ENCODE data around the gene IST1. TPM values are rescaled to one million over a fixed set of nuclear protein-coding genes. Genes with fewer than 3 reads are reported as not detected.

IST1 gene
- total and polyA plus RNA-seq, 2 experiments from 2014 or later, result 144 to 240 TPM

- Histone ChIP-seq H3K27ac (peak overlapping the region; percentile 60), H3K9me3 (ENCODE audit: low read depth) (no peaks in the 10 kb centered on the region), H3K4me2 (no peak overlapping the region), H3K36me3 (replicated peaks; ENCODE audit: insufficient read depth, low read depth) (peaks cover 3% of the 10 kb centered on the region), H3K79me2 (peaks cover 74% of the 10 kb centered on the region), H2AFZ (no peak overlapping the region), H3K9me2 (replicated peaks; ENCODE audit: insufficient read depth) (no peaks in the 10 kb centered on the region), H3K4me3 (no peak overlapping the region), H3K27me3 (no peaks in the 10 kb centered on the region), H3K4me1 (ENCODE audit: insufficient read depth) (peaks cover 45% of the 10 kb centered on the region), H4K20me1 (ENCODE audit: insufficient read depth, poor library complexity, severe bottlenecking) (peaks cover 60% of the 10 kb centered on the region)
- TF ChIP-seq EZH2phosphoT487 (IDR thresholded peaks at IDR 0.05; ENCODE audit: low read depth, severe bottlenecking, unreplicated experiment) (no peak), CTCF (IDR thresholded peaks at IDR 0.05; ENCODE audit: poor library complexity) (no peak), EZH2 (IDR thresholded peaks at IDR 0.05; ENCODE audit: borderline replicate concordance) (no peak)
- WGBS (ENCODE audit: low lambda C conversion rate, missing lambda C conversion rate), result 70% methylated on average over 5 of the region's 5 CpGs
- DNase-seq (ENCODE audit: low spot score), result no peak
These were observed 32.5 kb downstream of the IST1 start for GRCh38 chr16:71927787-71928186.

- peaks cover 67% of the 10 kb centered on the region for H3K79me2 ChIP-seq
- WGBS (ENCODE audit: low lambda C conversion rate, missing lambda C conversion rate), result 47% methylated on average over 3 of the region's 3 CpGs
- peaks cover 66% of the 10 kb centered on the region for H4K20me1 ChIP-seq (ENCODE audit: insufficient read depth, poor library complexity, severe bottlenecking)
- no peaks in the 10 kb centered on the region for H3K9me3 ChIP-seq (ENCODE audit: low read depth)
- no peak overlapping the region for H2AFZ ChIP-seq
- H3K4me2 ChIP-seq, result peak overlapping the region; percentile 43
- H3K36me3 ChIP-seq (replicated peaks; ENCODE audit: insufficient read depth, low read depth), result peaks cover 3% of the 10 kb centered on the region
- no peaks in the 10 kb centered on the region for H3K9me2 ChIP-seq (replicated peaks; ENCODE audit: insufficient read depth)
- DNase-seq (ENCODE audit: low spot score), result peak; percentile 37
- H3K27me3 ChIP-seq, result no peaks in the 10 kb centered on the region
- no peak overlapping the region for H3K4me3 ChIP-seq
- peaks cover 46% of the 10 kb centered on the region for H3K4me1 ChIP-seq (ENCODE audit: insufficient read depth)
- H3K27ac ChIP-seq, result peak overlapping the region; percentile 60
- no peak for TF ChIP-seq CTCF (IDR thresholded peaks at IDR 0.05; ENCODE audit: poor library complexity)
- TF ChIP-seq EZH2phosphoT487 (IDR thresholded peaks at IDR 0.05; ENCODE audit: low read depth, severe bottlenecking, unreplicated experiment), result no peak
These were observed 33.7 kb downstream of the IST1 start for GRCh38 chr16:71929048-71929447.

GRCh38 chr16:71930013-71930563 lies 34.8 kb downstream of the IST1 start:
- Histone ChIP-seq H3K27ac (peak overlapping the region; percentile 49), H3K27me3 (no peaks in the 10 kb centered on the region), H3K4me2 (peak overlapping the region; percentile 43), H3K79me2 (peaks cover 59% of the 10 kb centered on the region), H3K9me2 (replicated peaks; ENCODE audit: insufficient read depth) (no peaks in the 10 kb centered on the region), H3K4me3 (no peak overlapping the region), H3K36me3 (replicated peaks; ENCODE audit: insufficient read depth, low read depth) (peaks cover 3% of the 10 kb centered on the region), H3K4me1 (ENCODE audit: insufficient read depth) (peaks cover 49% of the 10 kb centered on the region), H4K20me1 (ENCODE audit: insufficient read depth, poor library complexity, severe bottlenecking) (peaks cover 62% of the 10 kb centered on the region), H2AFZ (no peak overlapping the region), H3K9me3 (ENCODE audit: low read depth) (no peaks in the 10 kb centered on the region)
- DNase-seq (ENCODE audit: low spot score), result no peak
- no peak for TF ChIP-seq EZH2 (IDR thresholded peaks at IDR 0.05; ENCODE audit: borderline replicate concordance)
- no peak for TF ChIP-seq CTCF (IDR thresholded peaks at IDR 0.05; ENCODE audit: poor library complexity)
- no peak for TF ChIP-seq EZH2phosphoT487 (IDR thresholded peaks at IDR 0.05; ENCODE audit: low read depth, severe bottlenecking, unreplicated experiment)
- 74% methylated on average over 5 of the region's 5 CpGs for WGBS (ENCODE audit: low lambda C conversion rate, missing lambda C conversion rate)
